Lung (tissue), 12 donors: Measurements from ENCODE around the gene PTTG1IP. TPM values are rescaled to one million over a fixed set of nuclear protein-coding genes. Genes with fewer than 3 reads are reported as not detected.

ENCODE experiments used
- ATAC-seq: fragments of 200-7000 bp; cut with Tn5 transposase; one replicate; pipeline ENCODE4 v1.9.1; 2020; ENCODE audit warnings: moderate number of reproducible peaks; ENCODE audit not compliant: insufficient read depth, low FRiP score
- DNase-seq, 3 donors: peaks; one replicate each; pipeline ENCODE4 v3.0.0-alpha.2; 2013 to 2017
- H3K27ac ChIP-seq, 2 donors: one replicate each; pipeline ENCODE4 v1.5.1; 2013; ENCODE audit warnings: mild to moderate bottlenecking in 2 of 2, moderate library complexity in 2 of 2, control low read depth in 1 of 2, inconsistent platforms in 1 of 2, low read depth in 1 of 2, low read length in 1 of 2
- H3K27me3 ChIP-seq, 3 donors: one replicate each; pipeline ENCODE4 v1.5.1; 2013; ENCODE audit warnings: low read length in 2 of 3; ENCODE audit not compliant: control insufficient read depth in 3 of 3, insufficient read depth in 3 of 3
- H3K36me3 ChIP-seq, 4 donors: one replicate each; pipeline ENCODE4 v1.5.1; 2013; ENCODE audit warnings: low read length in 4 of 4, mild to moderate bottlenecking in 1 of 4, moderate library complexity in 1 of 4; ENCODE audit not compliant: control insufficient read depth in 4 of 4, insufficient read depth in 4 of 4
- H3K4me1 ChIP-seq, 5 donors: one replicate each; pipeline ENCODE4 v1.5.1; 2013; ENCODE audit warnings: low read length in 5 of 5, mild to moderate bottlenecking in 2 of 5, moderate library complexity in 1 of 5; ENCODE audit not compliant: control insufficient read depth in 5 of 5, insufficient read depth in 5 of 5
- H3K4me3 ChIP-seq: one replicate; pipeline ENCODE4 v1.5.1; 2013; ENCODE audit warnings: mild to moderate bottlenecking, control low read depth, moderate library complexity
- H3K9ac ChIP-seq, 2 donors: one replicate each; pipeline ENCODE4 v1.5.1; 2013; ENCODE audit warnings: low read length in 2 of 2, control low read depth in 1 of 2; ENCODE audit not compliant: insufficient read depth in 1 of 2
- H3K9me3 ChIP-seq, 4 donors: one replicate each; pipeline ENCODE4 v1.5.1; 2013; ENCODE audit warnings: low read length in 3 of 4, mild to moderate bottlenecking in 1 of 4, moderate library complexity in 1 of 4; ENCODE audit not compliant: control insufficient read depth in 4 of 4, insufficient read depth in 3 of 4
- WGBS, 2 donors: extraction: QIAGEN DNeasy Blood & Tissue Kit; methylation state at CpG; one replicate each; pipeline ENCODE4 v1.1.7; 2013; 5-methylcytosine and 5-hydroxymethylcytosine counted together
- polyA plus RNA-seq, 2 donors: library from polyadenylated mRNA; stranded (reverse); fragments of 200-250 nt; gene quantifications; one replicate each; pipeline ENCODE4 v1.2.1, GENCODE V29; 2013
- total RNA-seq, 2 donors: library from RNA; depleted of rRNA in 1 of 2; stranded (reverse); fragments of >200 nt in 1 of 2; gene quantifications; one replicate each; pipeline ENCODE4 v1.2.1, GENCODE V29; 2014 to 2021
- TF ChIP-seq, protein P1 (sequence below): IDR thresholded peaks from 2 replicates; pipeline ENCODE4 v1.5.1; 2012; ENCODE audit warnings: mild to moderate bottlenecking; ENCODE audit errors: control extremely low read depth, extremely low read depth
- donor health status: control.
- donor health status: control.
- donor health status: Bipolar disorder and iron deficiency.
- donor health status: healthy.
- donor health status: DM: yes; HTN: yes; CAD: no.

Gene PTTG1IP
- total and polyA plus RNA-seq, 4 donors = 139 to 247 (median 226) TPM

DNA sequence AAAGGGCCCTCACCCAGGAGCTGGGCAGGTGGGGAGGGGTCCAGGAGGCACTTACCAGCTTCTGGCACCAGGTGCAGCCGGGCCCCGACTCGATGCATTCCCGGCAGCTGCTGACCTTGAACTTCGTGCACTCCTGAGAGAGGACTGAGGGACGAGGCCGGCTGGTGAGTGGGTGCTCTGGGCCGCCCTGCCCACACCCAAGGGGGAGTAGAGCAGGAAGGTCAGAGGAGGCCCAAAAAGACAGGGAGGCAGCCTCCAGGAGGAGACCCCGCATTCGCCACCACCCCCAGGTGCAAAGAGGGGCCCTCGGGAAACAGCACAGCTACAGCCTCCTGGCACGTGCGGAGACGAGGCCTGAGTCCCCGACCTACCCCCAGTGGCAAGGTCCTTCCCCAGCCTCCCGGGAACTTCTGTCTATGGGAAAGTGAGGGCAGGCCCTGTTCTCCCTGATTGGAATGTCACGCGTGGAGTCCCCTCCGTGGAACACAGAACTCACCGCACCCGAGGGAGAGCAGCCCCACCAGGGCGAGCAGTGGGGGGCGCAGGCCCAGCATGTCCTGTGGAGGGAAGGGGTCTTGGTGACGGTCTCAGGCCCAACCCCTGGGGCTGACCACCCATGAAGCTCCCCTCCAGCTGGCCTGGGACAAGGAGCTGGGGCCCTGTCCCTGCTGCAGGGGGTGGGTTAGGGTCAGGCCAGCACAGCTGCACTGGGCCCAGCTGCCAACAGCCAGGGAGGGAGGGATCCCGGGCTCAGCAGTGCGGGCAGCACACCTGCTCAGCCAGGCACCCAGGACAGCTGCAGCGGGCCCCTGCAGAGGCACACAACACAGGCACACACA, 37.0 kb upstream of the PTTG1IP start:
- H3K27ac ChIP-seq = no peak overlapping the region
- H3K27me3 ChIP-seq = peaks cover 0 to 11% (median 0%) of the 10 kb centered on the region in 3 donors
- peaks cover 0 to 22% (median 6%) of the 10 kb centered on the region in 5 donors for H3K4me1 ChIP-seq
- ATAC-seq (no peak), DNase-seq (no peak)
- H3K4me3 ChIP-seq = no peak overlapping the region
- 88 to 94% methylated on average over 25 to 27 of the region's 27 CpGs for whole genome bisulfite sequencing, 2 donors
- no peak overlapping the region for H3K9ac ChIP-seq
- H3K36me3 ChIP-seq = no peaks in the 10 kb centered on the region
- H3K9me3 ChIP-seq = no peaks in the 10 kb centered on the region
- TF ChIP-seq, protein P1, sequence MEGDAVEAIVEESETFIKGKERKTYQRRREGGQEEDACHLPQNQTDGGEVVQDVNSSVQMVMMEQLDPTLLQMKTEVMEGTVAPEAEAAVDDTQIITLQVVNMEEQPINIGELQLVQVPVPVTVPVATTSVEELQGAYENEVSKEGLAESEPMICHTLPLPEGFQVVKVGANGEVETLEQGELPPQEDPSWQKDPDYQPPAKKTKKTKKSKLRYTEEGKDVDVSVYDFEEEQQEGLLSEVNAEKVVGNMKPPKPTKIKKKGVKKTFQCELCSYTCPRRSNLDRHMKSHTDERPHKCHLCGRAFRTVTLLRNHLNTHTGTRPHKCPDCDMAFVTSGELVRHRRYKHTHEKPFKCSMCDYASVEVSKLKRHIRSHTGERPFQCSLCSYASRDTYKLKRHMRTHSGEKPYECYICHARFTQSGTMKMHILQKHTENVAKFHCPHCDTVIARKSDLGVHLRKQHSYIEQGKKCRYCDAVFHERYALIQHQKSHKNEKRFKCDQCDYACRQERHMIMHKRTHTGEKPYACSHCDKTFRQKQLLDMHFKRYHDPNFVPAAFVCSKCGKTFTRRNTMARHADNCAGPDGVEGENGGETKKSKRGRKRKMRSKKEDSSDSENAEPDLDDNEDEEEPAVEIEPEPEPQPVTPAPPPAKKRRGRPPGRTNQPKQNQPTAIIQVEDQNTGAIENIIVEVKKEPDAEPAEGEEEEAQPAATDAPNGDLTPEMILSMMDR = no peak

DNA sequence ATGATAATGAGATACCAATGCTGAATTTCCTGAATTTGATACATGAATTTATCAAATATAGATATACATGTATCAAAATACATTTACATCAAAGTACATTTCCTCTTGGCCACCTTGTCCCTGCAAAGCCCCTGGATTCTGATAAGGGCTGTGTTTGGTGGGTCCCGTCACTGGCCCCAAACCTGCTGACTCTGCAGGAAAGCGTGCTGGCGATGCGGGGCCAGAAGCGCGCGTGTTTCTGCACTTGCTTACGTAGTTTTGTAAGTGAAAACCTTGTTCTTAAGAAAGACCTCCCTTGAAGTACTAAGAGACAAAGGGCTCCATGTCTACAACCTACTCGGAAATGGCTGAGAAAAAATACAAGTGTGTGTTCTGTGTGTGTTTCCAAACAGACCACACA, 36.2 kb upstream of the PTTG1IP start:
- H3K4me3 ChIP-seq = no peak overlapping the region
- ATAC-seq (no peak), DNase-seq (no peak)
- no peaks in the 10 kb centered on the region for H3K9me3 ChIP-seq
- H3K36me3 ChIP-seq = no peaks in the 10 kb centered on the region
- H3K27ac ChIP-seq = no peak overlapping the region
- peaks cover 0 to 22% (median 6%) of the 10 kb centered on the region in 5 donors for H3K4me1 ChIP-seq
- 90 to 92% methylated on average over 9 of the region's 9 CpGs for WGBS, 2 donors
- TF ChIP-seq, protein P1 = no peak
- peaks cover 0 to 11% (median 0%) of the 10 kb centered on the region in 3 donors for H3K27me3 ChIP-seq
- H3K9ac ChIP-seq = no peak overlapping the region

DNA sequence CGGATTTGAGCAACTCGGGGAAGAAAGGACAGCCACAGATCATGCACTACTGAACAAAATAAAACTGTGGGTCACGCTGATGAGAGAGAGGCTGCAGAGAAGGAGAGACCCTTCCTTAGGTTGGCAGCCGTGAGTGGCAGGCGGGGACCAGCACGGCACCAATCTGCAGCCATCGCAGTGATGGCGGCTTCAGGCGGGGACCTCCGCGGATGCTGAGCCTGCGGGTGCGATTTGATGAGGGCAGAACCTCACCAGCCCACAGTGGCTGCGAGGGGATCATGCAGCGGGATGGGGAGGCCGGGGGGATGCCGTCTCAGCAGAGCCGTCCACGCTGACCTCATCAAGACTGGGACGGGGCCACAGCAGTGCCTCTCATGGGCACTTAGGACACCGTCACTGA, 35.4 kb upstream of the PTTG1IP start:
- H3K27ac ChIP-seq = no peak overlapping the region
- ATAC-seq = no peak
- no peaks in the 10 kb centered on the region for H3K36me3 ChIP-seq

More for the DNA sequence above, 35.4 kb upstream of the PTTG1IP start:
- peaks cover 0 to 4% (median 0%) of the 10 kb centered on the region in 4 donors for H3K9me3 ChIP-seq
- WGBS, 2 donors = 92 to 96% methylated on average over 21 of the region's 21 CpGs
- H3K9ac ChIP-seq = no peak overlapping the region
- TF ChIP-seq, protein P1 = no peak
- peaks cover 0 to 22% (median 6%) of the 10 kb centered on the region in 5 donors for H3K4me1 ChIP-seq
- no peak for DNase-seq
- H3K27me3 ChIP-seq = peaks cover 0 to 16% (median 0%) of the 10 kb centered on the region in 3 donors
- no peak overlapping the region for H3K4me3 ChIP-seq
